Activated naive CD4-positive, alpha-beta T cell treated with anti-CD3 and anti-CD28 coated beads, Interleukin-2, amount 50 U/mL, for 72 hours (primary cell): ENCODE measurements around the gene ETS1. TPM values are rescaled to one million over a fixed set of nuclear protein-coding genes. Genes with fewer than 3 reads are reported as not detected.
A peak's percentile ranks its signal among the peaks of the same experiment; 100 is the strongest.

Experiments
- ATAC-seq, 2 donors: fragments of 150-1000 bp; cut with Tn5 transposase; 2 replicates each; pipeline ENCODE4 v1.10.0; 2021; ENCODE audit warnings: mild to moderate bottlenecking in 2 of 2, moderate library complexity in 2 of 2
- DNase-seq, 2 donors: peaks; one replicate each; pipeline ENCODE4 v3.0.0; 2021 to 2022; ENCODE audit warnings: low spot score in 2 of 2
- H3K27ac Mint-ChIP-seq, 2 donors: one replicate each; pipeline ENCODE4 v1.8.0; 2022; ENCODE audit warnings: mild to moderate bottlenecking in 2 of 2, mixed read lengths in 2 of 2
- H3K36me3 Mint-ChIP-seq, 2 donors: one replicate each; pipeline ENCODE4 v1.8.0; 2022; ENCODE audit warnings: mixed read lengths in 2 of 2
- H3K9me3 Mint-ChIP-seq, 2 donors: one replicate each; pipeline ENCODE4 v1.8.0; 2022; ENCODE audit warnings: mixed read lengths in 2 of 2
- total RNA-seq, 2 donors: library from RNA; stranded (reverse); gene quantifications; one replicate each; pipeline ENCODE4 v1.2.3, GENCODE V29; 2022

Gene ETS1
- 100 to 1,000 TPM; 176 to 461 TPM for total RNA-seq

GRCh38 chr11:128587415-128587814 is at the start of gene ETS1:
Gene ETS1 (minus strand): TSS chr11:128587558. CDS start chr11:128573130, 14,428 bp downstream.
- H3K36me3 Mint-ChIP-seq = no peaks in the 10 kb centered on the region
- no peak within 1 kb of the TSS for H3K27ac Mint-ChIP-seq
- ATAC-seq = no peak
- no peak for DNase-seq
- H3K9me3 Mint-ChIP-seq = peaks cover 0 to 3% of the 10 kb centered on the region in 2 donors

- no peak for DNase-seq
- no peak for ATAC-seq
- H3K27ac Mint-ChIP-seq = no peak overlapping the region
- peaks cover 0 to 7% of the 10 kb centered on the region in 2 donors for H3K9me3 Mint-ChIP-seq
- peaks cover 0 to 6% of the 10 kb centered on the region in 2 donors for H3K36me3 Mint-ChIP-seq
Observed at GRCh38 chr11:128634395-128634794, 47.0 kb upstream of the ETS1 start.

- H3K36me3 Mint-ChIP-seq = no peaks in the 10 kb centered on the region
- H3K27ac Mint-ChIP-seq = no peak overlapping the region
- DNase-seq (no peak), ATAC-seq (no peak)
- H3K9me3 Mint-ChIP-seq = peaks cover 0 to 3% of the 10 kb centered on the region in 2 donors
Observed at GRCh38 chr11:128633384-128633965, 46.1 kb upstream of the ETS1 start.

DNA sequence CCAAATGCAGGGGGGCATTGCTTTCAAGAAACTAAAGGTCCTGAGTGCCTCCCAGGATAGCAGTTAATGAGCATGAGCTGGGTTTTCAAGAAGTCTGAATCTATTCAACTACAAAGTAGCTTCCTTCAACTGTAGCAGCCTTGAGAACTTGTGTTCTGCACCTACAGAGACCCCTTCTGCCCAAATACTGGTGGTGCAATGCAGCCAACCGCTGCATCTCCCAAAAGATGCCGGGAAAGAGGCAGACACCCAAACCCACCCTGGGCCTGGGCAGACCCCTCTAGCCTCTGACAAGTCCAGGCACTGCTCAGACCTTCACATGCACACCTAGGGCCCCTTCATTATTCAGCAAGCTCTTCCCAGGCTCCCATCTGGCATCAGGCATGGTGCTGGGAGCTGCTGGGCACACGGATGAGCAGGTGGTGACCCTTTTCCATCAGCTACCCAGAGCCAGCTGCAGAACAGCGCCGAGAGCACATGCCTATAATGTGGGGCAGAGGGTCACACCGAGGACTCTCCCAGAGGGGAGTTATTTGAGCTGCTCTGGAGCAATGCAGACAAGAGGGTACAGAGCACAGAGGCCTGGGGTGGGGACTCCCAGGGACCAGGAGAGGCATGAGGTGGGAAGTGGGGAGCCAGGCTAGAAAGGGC is 44.9 kb upstream of the ETS1 start:
- Mint-ChIP-seq H3K9me3 (peaks cover 0 to 3% of the 10 kb centered on the region in 2 donors), H3K36me3 (peaks cover 0 to 4% of the 10 kb centered on the region in 2 donors), H3K27ac (peak overlapping the region in 1 of 2 donors; percentile 94)
- DNase-seq (peak in 1 of 2 donors; percentile 38), ATAC-seq (peak in 1 of 2 donors; percentile 23)

DNA sequence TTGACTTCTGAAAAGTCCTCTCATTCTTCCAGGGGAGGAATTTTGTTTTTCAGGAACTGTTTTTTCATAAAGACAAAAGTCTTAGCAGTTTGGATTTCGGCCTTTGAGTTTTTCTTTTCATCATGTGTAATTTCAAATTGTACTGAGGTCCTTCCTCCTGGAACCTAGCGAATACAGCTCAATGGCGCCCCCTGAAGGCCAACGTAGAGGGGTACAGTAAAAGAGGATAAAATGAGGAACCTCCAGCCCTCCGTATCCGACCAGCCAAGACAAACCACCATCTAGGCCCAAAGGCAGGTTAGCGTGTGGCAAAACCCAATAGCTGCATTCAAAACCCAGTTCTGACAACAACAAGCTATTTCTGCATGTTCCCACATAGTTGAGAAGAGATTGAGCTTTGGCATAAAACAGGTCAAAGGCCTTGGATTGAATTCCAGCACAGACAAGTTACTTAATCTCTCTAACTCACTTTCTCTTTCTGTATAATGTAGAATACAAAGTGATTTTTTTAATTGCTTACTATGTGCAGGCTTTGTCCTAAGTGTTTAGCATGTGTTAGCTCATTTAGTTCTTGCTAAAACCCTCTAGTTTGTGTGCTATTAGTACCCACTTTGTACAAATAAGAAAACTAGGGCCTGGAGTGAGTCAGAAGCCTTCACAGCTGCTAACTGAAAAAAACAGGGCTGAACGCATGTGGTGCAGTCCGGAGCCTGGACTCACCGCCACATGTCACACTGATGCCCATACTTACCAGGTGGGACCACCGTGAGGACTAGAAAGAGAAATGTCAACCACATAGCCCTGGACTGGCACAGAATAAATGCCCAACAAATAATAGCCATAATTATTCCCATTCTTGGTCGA is 43.2 kb upstream of the ETS1 start:
- peaks cover 0 to 4% of the 10 kb centered on the region in 2 donors for H3K36me3 Mint-ChIP-seq
- peak; percentile 83 to 93 for DNase-seq
- H3K9me3 Mint-ChIP-seq = peaks cover 0 to 7% of the 10 kb centered on the region in 2 donors
- H3K27ac Mint-ChIP-seq = peak overlapping the region; percentile 46 to 94
- peak; percentile 72 to 73 for ATAC-seq

GRCh38 chr11:128629516-128630106 is 42.3 kb upstream of the ETS1 start:
- Mint-ChIP-seq H3K36me3 (peaks cover 0 to 4% of the 10 kb centered on the region in 2 donors), H3K9me3 (peaks cover 0 to 5% of the 10 kb centered on the region in 2 donors), H3K27ac (peak overlapping the region; percentile 84 to 94)
- DNase-seq (no peak), ATAC-seq (no peak)

- peaks cover 0 to 3% of the 10 kb centered on the region in 2 donors for H3K9me3 Mint-ChIP-seq
Observed at GRCh38 chr11:128628686-128629085, 41.3 kb upstream of the ETS1 start.

GRCh38 chr11:128628325-128628673 is 40.9 kb upstream of the ETS1 start:
- DNase-seq (no peak), ATAC-seq (peak in 1 of 2 donors; percentile 18)
- Mint-ChIP-seq H3K9me3 (peaks cover 0 to 3% of the 10 kb centered on the region in 2 donors), H3K36me3 (peaks cover 0 to 4% of the 10 kb centered on the region in 2 donors), H3K27ac (peak overlapping the region; percentile 84 to 94)

More at GRCh38 chr11:128628686-128629085, 41.3 kb upstream of the ETS1 start:
- Mint-ChIP-seq H3K27ac (peak overlapping the region; percentile 84 to 94), H3K36me3 (peaks cover 0 to 4% of the 10 kb centered on the region in 2 donors)
- ATAC-seq (peak; percentile 43 to 45), DNase-seq (no peak)

GRCh38 chr11:128627666-128628324 is 40.4 kb upstream of the ETS1 start:
- Mint-ChIP-seq H3K9me3 (peaks cover 0 to 3% of the 10 kb centered on the region in 2 donors), H3K27ac (peak overlapping the region; percentile 84 to 94), H3K36me3 (peaks cover 0 to 4% of the 10 kb centered on the region in 2 donors)
- peak in 1 of 2 donors; percentile 38 for DNase-seq
- ATAC-seq = peak; percentile 44 to 51

DNA sequence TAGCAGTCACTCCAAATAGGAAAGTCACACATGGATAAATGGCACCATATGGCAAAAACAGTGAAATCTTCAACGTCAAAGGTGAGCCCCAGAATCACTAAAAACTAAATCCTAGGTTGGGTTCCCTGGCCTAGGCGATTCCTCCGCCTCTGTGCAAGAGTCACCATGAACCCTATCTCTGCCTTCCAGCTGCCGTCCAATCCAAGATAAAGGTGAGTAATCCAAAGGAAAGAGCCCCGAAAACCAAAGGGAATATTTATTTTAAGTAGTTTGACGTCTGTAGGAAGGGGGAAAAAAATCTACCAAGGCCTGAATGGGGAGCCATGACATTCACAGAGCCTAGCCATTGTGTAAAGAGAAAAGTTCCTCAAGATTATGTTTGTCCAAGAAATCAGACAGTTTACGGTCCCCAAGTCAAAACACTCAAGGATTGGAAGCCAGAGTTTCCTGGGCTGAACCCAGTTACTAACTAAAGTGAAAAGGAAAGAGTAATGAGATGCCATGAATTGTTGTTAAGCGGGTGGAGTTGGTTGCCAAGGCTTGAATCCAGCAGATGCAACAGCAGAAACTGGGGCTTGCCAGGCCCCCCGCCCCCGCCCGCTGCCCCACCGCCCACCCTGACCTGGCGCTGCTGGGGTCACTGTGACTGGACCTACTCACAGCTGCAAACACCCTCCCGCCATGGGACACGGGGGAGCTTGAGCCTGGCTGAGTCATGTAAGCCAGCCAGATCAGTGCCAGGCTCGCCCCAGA is 39.7 kb upstream of the ETS1 start:
- peaks cover 0 to 3% of the 10 kb centered on the region in 2 donors for H3K9me3 Mint-ChIP-seq
- H3K36me3 Mint-ChIP-seq = peaks cover 0 to 4% of the 10 kb centered on the region in 2 donors
- ATAC-seq (no peak), DNase-seq (no peak)
- peak overlapping the region; percentile 84 to 94 for H3K27ac Mint-ChIP-seq

GRCh38 chr11:128625746-128626145 is 38.4 kb upstream of the ETS1 start:
- peak in 1 of 2 donors; percentile 15 for ATAC-seq
- Mint-ChIP-seq H3K27ac (peak overlapping the region; percentile 94 to 97), H3K9me3 (peaks cover 0 to 3% of the 10 kb centered on the region in 2 donors), H3K36me3 (peaks cover 0 to 4% of the 10 kb centered on the region in 2 donors)
- peak in 1 of 2 donors; percentile 4 for DNase-seq

DNA sequence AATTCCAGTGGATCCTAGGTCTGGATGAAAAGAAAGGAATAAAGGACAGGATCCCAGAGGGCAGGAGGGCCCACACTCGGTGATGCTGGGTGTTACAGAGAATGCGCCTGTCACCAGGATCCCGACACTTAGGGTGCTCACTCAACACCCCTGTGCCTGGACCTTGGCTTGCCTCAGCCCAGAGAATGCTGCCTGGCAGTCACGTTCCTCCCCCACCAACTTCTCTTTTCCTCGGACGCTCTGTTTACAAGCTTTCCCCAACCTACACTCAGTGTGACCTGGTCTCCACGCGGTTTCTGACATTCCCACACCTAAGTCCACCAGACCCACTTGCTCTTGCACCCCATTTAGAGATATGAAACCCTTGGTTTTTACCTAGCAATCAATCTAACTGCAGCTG is 38.0 kb upstream of the ETS1 start:
- ATAC-seq = no peak
- peaks cover 0 to 4% of the 10 kb centered on the region in 2 donors for H3K36me3 Mint-ChIP-seq
- H3K27ac Mint-ChIP-seq = peak overlapping the region; percentile 94 to 97
- H3K9me3 Mint-ChIP-seq = peaks cover 0 to 3% of the 10 kb centered on the region in 2 donors
- DNase-seq = peak in 1 of 2 donors; percentile 7

GRCh38 chr11:128624269-128625175 is 37.2 kb upstream of the ETS1 start:
- peak overlapping the region; percentile 94 to 97 for H3K27ac Mint-ChIP-seq
- peaks cover 0 to 4% of the 10 kb centered on the region in 2 donors for H3K36me3 Mint-ChIP-seq
- DNase-seq (peak in 1 of 2 donors; percentile 39), ATAC-seq (peak; percentile 28 to 50)
- H3K9me3 Mint-ChIP-seq = peaks cover 0 to 3% of the 10 kb centered on the region in 2 donors

- DNase-seq (no peak), ATAC-seq (no peak)
- Mint-ChIP-seq H3K27ac (peak overlapping the region in 1 of 2 donors; percentile 24), H3K36me3 (peaks cover 0 to 2% of the 10 kb centered on the region in 2 donors), H3K9me3 (peaks cover 0 to 3% of the 10 kb centered on the region in 2 donors)
Observed at GRCh38 chr11:128623091-128623490, 35.7 kb upstream of the ETS1 start.
